Activated gamma-delta T cell treated with anti-CD3 and anti-CD28 coated beads, Interleukin-2, amount 50 U/mL, for 16 hours (primary cell): ENCODE results near the gene CNTROB.

ENCODE experiments used
- DNase-seq: peaks from one replicate; pipeline ENCODE4 v3.0.0-alpha.2; 2020; ENCODE audit warnings: low read depth

CNTROB gene

DNA sequence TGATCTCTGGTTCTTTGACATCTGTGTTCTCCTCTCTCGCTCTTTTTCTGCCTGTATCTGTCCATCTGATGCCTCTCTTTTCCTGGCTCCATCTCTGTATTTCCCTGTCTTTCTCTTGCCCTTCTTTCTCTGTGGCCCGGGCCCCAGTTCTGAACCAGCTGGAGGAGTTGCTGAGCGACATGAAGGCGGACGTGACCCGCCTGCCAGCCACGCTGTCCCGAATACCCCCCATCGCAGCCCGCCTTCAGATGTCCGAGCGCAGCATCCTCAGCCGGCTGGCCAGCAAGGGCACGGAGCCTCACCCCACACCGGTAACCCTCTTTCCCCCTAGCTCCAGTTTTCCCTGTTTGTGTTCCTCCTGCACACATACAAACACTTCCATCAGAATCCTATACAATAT is 21.7 kb upstream of the CNTROB start:
- no peak for DNase-seq

DNA sequence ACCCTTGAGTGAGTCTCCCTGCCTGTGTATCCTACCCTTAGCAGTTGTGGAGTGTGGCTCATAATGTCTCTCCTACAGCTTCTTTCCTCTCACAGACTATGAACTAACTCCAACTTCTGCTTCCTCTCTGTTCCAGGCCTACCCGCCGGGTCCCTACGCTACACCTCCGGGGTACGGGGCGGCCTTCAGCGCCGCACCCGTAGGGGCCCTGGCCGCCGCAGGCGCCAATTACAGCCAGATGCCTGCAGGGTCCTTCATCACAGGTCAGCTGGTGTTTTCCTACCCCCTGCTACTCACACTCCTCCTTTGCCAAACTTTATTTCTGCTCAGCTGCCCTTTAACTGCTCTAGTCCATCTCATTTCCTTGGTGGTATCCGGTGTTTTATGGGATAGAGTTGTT is 21.3 kb upstream of the CNTROB start:
- DNase-seq, result no peak

DNA sequence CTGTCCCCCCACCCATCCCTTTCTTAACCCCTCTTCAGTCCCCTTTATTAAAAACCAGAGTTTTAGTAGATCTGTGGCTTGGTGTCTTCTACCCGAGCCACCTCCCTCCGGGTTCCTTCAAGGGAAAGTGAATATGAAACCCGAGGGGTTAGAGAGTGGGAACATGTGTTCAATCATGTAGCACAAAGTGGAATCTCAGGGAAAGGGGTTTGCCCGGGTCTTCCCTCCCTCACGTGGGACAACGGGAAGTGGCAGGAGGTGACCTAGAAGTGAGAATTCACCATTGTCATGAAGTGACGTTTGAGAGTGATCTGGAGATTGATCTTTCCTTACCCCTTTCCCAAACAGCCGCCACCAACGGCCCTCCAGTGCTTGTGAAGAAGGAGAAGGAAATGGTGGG is 20.9 kb upstream of the CNTROB start:
- DNase-seq, result no peak

DNA sequence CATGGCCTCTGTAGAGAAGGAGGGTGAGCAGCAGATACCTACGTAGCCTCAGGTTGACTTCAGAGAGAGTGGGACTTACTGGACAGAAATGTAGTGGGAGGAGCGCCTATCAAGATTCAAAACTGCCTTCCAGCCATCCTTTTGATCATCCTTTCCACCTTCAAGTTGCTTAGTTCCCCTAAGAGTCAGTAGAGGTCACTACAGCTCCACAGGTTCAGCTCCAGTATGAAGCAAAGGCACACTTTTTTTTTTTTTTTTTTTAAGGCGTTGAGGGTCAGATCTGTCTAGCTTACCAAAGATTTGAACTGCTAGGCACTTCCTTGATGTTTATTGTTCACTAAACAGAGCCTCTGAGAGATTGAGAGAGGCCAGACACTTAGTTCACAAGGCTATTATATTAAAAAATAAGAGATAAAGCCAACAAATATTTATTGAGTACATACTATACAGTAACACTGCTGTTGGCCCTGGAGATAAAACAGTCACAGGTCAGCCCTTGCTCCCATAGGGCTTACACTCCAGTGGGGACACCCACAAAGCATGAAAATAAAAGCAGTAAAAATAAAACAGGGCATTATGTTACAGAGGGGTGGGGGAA is 19.0 kb upstream of the CNTROB start:
- DNase-seq, result no peak

DNA sequence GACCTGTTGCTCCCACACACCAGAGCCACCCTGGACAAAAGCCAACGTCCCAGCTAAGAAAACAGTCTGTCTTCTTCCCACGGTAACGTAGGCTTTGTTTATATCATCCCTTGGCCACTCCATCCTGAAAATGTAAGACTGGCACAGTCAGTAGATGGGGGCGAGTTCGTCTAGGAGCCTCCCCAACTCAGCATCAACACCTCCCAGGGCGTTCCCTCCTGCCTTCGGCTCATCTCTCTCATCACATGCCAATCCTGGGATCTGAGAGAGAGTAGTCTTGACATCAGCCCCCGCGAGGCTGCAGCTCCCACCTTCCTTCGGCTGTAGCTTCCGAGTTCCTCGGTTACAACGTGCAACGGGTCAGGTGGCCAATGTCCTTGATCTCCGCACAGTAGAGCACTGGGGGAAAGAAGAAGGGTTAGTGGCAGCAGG is 16.8 kb upstream of the CNTROB start:
- no peak for DNase-seq

DNA sequence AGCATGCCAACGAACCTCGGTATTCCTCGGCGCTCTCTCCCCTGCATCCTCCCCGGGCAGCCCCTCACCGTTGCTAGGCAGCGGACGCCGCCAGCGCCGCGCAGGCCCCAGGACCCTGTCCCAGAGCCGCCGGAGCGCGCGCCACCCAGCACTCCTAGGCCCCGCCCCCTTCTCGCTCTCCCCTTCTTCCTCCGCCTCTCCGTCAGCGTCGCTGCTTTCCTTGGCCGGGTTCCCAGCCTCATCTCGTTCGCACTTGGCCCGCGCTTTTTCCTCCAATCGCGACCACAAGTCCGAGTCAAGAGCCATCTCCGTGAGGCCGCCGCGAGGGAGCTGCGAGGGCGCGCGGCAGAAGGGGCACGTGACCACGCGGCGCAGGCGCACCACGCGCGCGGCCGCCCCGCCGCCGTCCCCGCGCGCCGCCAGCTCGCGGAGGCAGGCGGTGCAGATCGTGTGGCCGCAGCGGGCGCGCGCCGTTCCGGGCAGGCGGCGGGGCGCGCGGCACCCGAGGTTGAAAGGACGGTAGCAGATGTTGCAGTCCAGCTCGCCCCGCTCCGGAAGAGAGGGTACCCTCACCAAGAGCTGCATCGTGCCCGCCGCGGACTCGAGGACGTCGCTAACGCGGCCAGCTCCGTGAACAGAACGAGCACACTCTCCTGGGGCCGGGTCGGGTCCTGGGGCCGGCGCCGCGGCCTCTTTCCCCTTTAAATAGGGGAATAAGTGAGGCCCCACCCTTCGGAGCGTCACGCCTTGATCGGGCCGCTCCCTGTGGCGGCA is 16.2 kb upstream of the CNTROB start, which contains the start of gene RNF227:
Gene RNF227, minus strand, starts transcription at position 679 of the 774 bp plus-strand sequence. Its CDS starts 94 bp downstream, at position 585.
- peak; percentile 67 for DNase-seq

DNA sequence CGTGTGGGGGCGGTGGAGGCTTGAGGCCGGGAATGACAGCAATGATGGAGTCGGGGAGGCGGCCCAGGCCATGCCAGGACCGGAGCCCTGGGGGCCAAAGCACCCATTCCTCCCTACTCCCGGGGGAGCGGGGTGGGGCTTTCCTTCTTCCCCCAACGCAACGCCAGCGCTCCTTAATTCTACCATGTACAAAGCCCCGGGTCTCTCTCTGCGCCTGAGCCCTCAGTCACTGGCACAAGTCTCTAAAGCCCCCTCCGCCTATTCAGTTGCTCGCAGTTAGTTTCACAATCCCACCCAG is 15.7 kb upstream of the CNTROB start:
- no peak for DNase-seq

DNA sequence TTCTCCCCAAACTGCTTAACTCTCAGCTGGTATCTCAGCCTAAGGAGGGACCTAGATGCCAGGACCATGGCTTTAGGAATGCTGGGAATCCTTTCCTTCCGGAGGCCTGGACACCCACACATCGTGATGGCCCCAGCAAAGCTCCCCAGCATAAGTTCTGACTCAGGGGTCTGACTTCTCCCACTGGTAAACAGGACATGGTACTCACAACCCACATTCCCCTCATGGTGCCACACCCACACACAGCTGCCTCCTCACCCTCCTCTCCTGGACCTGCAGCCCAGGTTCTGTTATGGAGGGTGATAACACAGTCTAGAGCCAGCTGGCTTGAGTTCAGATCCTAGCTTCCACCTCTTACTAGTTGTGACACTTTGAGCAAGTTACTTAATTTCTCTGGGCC is 15.2 kb upstream of the CNTROB start:
- no peak for DNase-seq

DNA sequence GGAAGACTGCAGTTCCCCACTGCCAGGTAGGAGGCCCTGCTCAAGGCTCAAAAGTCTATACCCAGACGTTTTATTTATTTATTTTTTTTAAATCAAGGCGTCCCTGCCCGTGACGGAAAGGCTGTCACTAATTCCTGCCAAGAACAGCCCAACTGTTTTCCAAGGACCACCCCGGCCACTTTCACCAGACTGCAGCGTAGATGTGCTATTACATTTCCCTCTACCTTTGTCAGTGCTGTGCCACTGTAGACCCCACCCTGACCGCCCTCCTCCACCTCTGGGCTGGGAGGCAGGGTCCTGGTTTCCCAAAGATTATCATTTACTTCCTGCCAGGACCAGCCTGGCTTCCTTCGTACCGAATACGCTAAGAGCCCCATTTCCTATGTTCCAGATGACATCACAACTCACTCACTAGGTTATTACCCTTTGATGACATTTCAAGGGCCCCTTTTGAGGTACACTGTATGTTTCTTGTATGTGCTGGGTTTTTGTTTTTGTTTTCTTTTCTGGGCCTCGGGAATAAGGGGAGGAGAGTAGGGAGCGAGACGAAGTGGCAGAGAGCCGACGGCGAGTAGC is 9.6 kb upstream of the CNTROB start:
- no peak for DNase-seq

DNA sequence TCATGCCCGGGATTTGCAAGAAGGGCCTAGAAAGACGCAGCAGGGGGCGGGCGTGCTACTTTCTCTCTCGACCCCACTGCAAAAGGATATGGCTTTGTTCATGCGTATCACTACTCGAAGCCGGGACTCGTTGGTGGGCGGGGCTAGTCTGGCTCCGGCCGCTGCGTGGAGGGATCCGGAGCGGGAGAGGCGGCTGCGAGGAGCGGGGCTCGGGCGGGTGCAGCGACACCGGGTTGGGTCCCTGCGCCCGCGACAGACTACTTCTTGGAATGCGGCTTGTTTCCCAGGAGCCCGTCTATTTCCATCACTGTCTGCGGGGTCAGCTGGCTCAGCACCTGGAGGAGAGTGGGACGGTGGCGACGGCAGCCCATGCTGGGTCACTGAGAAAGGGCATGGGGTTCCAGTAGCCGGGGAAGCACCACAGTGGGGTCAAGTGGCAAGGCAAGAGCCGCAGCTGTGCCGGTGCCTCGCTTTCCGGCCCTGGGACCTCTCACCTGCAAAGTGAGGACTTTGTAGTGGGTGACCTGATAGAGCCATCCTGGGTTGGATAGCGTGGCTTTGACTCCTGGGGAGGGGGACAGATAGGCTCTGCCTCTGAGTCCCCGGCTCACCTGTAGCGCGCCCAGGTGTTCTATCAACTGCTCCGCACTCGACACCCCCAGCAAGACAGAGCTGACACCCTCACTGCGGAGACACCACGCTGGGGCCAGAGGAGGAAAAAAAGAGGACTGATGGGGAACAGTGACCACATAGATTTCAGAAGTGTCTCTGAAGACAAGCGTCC is 9.0 kb upstream of the CNTROB start:
- peak; percentile 74 for DNase-seq

DNA sequence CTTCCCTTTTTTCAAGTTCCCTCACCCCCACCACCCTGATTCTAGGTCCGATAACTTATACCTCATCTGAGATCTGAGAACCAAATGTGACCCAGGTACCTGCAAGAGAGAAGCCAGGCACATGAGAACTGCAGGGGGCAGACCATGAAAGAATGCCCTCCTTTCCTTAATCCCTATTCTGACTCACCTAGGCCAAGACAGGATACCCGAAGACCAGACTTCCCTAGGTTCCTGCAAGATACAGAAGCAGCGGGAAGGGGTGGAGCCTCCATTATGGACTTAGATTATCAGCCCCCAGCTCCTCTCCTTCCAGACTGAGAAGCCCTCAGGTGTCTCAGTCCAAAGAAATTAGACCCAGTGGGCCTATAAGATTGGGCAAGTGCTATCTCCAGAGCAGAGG is 4.4 kb upstream of the CNTROB start:
- no peak for DNase-seq

DNA sequence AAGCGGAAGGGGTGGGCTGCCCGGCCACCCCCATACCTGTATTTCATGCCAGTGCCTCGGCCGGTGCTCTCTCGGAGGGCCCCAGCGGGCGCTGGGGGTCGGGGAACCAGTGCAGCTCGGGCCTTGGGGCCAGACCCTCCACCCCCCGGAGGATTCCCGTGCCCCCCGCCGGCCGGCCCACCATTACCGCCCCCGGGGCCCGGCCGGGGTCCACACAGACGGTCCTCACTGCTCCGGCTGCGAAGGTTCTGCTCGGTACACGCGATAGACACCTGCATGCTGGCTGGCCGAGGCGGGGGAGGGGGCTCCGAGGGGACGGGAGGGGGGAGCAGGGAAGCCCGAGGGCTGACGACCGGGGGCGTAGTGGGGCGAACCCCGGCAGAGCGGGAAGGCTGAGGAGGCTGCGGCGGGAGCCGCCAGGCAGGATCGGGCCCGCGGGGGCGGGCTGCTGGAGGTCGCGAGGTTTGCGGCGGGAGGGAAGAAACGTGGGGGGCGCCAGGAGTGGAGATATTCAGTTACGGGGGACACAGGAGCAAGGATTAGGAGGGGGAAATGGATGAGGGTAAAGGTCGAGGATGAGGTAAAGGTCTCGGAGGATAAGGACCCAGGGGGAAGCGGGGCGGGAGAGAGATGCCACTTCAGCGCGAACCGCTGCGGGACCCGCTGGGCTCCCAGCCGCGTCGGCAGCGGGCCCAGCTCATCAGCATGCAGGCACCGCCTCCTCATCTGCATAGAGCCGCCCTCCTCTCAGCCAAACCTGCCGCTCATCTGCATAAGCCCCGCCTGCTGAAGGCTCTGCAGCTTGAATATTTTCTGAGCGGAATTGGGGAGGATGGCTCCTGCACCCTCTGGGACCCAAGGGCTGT is 2.6 kb upstream of the CNTROB start, which contains the start of gene KCNAB3:
Gene KCNAB3, minus strand, starts transcription at position 699 of the 866 bp plus-strand sequence. Its CDS starts 421 bp downstream, at position 278.
- no peak for DNase-seq

DNA sequence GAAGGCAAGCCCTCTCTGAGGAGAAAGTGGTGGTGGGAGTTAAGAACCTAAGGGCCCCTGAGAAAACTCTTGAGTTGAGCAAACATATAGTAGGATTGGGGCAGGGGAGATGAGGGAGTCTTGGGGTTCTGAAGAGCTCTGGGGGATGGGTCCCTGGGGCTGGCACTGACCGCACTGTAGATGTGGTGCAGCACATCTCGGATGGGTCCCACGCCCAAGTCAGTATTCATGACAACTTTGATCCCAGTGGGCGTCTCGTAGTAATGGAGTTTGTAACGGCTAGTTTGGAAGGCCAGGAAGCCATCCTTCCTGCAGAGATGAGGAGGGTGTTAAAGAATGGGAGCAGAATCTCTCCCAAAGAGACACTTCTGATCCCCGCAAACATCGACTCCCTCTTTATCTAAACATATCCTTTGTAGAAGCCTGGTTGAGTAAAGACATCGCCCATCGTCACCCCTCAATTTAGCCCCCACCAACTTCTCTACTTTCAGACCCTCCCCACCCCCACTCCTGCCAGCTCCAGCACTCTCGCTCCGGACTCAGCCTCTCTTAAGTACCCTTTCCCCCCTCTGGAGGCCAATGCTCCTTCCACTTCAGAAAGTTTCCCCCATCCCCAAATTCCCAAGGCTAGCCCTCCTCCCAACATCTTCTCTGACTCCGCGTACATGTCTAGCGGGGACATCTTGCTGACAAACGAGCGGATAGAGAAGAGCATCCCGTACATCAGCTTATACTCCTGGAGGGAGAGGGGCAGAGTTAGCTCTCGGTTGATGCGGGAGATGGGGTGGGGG is 970 bp upstream of the CNTROB start:
- no peak for DNase-seq

DNA sequence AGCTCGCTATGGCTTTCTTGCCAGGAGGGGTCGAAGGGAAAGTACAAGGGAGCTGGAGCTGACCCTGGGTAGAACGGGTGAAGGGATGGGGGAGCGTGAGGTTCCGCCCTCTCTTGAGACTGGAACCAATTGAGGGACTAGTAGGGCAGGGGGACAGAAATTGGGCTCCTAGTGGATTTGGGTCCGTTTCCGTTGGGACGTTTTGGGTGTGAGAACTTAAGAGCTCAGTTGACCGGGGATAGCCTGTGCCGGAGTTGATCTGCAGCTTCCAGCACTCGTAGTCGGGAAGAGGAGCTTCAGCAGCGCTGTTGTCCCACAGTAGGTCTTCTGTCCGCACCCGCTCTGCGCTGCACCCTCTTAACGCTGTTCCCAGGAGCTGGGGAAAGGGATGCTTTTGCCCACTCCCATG is 481 bp downstream of the CNTROB start:
- no peak for DNase-seq

DNA sequence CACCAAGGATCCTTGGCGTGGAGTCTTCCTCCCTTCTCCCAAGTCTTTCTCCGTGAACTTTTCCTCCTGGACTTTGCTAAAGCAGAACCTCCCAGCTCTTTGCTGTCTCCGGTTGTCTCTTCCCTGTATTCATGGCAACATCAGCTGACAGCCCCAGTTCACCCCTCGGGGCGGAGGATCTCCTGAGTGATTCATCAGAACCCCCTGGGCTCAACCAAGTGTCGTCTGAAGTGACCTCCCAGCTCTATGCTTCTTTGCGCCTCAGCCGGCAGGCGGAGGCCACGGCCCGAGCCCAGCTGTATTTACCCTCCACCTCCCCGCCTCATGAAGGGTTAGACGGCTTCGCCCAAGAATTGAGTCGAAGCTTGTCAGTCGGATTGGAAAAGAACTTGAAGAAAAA is 943 bp downstream of the CNTROB start:
- no peak for DNase-seq

DNA sequence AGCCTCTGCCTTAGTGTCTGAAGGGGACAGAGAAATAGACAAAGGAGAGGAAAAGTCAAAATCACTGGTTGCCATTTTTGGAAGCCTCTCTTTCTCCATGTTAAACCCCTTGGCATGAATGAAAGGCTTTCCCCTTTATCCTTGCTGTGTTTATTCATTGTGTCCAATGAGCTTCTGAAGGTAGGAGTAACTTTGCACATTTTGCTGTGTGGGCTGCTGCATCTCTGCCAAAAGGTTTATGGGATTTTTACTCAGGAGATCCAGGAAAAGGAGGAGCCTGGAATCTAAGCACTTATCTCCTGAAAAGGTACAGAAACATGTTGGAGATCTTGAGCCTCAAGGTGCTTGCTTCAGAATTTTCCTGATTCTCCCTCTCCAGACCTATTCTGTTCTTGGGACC is 3.9 kb downstream of the CNTROB start:
- no peak for DNase-seq

DNA sequence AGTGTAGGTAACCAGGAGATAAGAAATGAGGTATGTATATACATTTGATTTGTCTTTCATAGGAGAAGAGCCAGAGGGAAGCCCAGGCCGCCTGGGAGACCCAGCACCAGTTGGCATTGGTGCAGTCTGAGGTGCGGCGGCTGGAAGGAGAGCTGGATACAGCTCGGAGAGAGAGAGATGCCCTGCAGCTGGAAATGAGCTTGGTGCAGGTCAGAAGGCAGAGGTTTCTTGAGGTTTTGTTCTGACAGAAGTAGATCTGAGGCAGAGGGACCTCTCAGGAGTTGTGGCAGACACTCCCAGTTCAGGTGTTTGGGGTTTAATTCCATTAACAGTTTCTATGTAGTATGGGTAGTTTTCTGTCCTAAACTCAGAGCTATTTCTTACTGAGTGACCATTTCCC is 8.0 kb downstream of the CNTROB start:
- no peak for DNase-seq

DNA sequence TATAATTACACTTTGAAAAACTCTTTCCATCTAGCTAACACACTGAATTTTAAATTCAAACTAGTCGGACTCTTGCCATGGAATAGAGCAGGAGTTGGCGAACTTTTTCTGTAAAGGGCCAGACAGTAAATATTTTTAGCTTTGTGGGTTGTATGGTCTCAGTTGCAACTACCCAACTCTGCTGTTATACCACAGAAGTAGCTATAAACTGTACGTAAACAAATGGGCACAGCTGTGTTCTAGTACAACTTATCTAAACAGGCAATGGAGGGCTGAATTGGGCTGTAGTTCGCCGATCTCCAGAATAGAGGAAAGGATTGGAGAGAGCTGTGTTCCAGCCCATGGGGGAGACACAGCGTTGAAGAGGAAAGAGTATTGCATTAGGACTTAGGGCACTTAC is 8.7 kb downstream of the CNTROB start:
- no peak for DNase-seq

DNA sequence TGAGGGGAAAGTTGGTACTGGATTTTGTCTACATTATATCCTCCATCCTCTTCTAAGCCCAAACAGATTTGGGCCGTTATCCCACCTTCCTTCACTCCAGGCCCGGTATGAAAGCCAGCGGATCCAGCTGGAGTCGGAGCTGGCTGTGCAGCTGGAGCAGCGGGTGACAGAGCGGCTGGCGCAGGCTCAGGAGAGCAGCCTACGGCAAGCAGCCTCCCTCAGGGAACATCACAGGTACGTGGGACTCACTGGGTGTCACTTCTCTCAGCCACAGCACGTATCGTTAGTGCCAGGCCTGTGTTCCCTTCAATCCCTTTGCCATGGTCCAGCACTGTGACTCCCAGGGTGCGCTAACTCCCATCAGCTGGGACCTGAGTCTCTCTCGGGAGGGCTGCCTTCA is 11.3 kb downstream of the CNTROB start:
- DNase-seq, result no peak

DNA sequence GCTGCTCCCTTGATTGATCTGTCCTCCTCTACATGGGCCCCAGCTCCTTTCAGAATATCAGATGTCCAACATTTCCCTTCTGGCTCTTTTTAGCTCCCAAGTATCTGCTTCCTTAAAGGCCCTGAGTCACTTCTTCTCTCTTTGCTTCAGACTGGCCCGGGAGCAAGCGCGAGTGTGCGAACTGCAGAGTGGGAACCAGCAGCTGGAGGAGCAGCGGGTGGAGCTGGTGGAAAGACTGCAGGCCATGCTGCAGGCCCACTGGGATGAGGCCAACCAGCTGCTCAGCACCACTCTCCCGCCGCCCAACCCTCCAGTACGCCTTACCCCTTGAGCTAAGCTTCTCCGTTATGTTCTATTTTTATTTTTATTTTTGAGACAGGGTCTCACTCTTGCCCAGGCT is 12.3 kb downstream of the CNTROB start:
- DNase-seq, result no peak

DNA sequence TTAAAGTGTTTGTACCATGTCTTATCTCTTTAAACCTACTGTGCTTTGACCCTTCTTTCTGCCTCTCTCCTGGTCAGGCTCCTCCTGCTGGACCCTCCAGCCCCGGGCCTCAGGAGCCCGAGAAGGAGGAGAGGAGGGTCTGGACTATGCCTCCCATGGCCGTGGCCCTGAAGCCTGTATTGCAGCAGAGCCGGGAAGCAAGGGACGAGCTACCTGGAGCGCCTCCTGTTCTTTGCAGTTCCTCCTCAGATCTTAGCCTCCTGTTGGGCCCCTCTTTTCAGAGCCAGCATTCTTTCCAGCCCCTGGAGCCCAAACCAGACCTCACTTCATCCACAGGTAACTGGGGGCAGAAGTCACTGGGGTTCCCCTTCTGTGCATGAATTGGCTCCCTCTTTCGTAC is 13.6 kb downstream of the CNTROB start:
- DNase-seq, result no peak
